DOHH2 (cell line): ENCODE results near the gene ZNF134.

Experiments
- H3F3A ChIP-seq: fragments of 200-600 bp; sonication (generic), shearing (Covaris generic); 2 replicates; pipeline ENCODE4 v1.6.0; 2016; ENCODE audit warnings: antibody characterized with exemption, mild to moderate bottlenecking; ENCODE audit not compliant: control insufficient read depth, insufficient read depth
- H3K27ac ChIP-seq: fragments of 200-600 bp; sonication (generic); 2 replicates; pipeline ENCODE4 v1.5.1; 2014; ENCODE audit warnings: low read depth, mild to moderate bottlenecking, low read length, moderate library complexity
- H3K27me3 ChIP-seq: fragments of 200-600 bp; sonication (generic); 2 replicates; pipeline ENCODE4 v1.6.1; 2014; ENCODE audit warnings: mild to moderate bottlenecking, low read length, mixed read lengths; ENCODE audit not compliant: control insufficient read depth
- H3K36me3 ChIP-seq: fragments of 200-600 bp; sonication (generic); 2 replicates; pipeline ENCODE4 v1.6.1; 2014; ENCODE audit warnings: mild to moderate bottlenecking, low read length, moderate library complexity, mixed read lengths; ENCODE audit not compliant: control insufficient read depth
- H3K4me1 ChIP-seq: fragments of 200-600 bp; sonication (generic); 2 replicates; pipeline ENCODE4 v1.6.1; 2014; ENCODE audit warnings: mild to moderate bottlenecking, low read length, mixed read lengths; ENCODE audit not compliant: control insufficient read depth
- H3K4me2 ChIP-seq: fragments of 200-600 bp; sonication (generic); 2 replicates; pipeline ENCODE4 v1.6.0; 2014; ENCODE audit warnings: mild to moderate bottlenecking, low read length, moderate library complexity
- H3K4me3 ChIP-seq: fragments of 200-600 bp; sonication (generic); 2 replicates; pipeline ENCODE4 v1.5.1; 2014; ENCODE audit warnings: mild to moderate bottlenecking, low read length, mixed read lengths
- H3K79me2 ChIP-seq: fragments of 200-600 bp; sonication (generic); 2 replicates; pipeline ENCODE4 v1.6.1; 2014; ENCODE audit warnings: mild to moderate bottlenecking, low read length, mixed read lengths; ENCODE audit not compliant: control insufficient read depth
- H3K9me2 ChIP-seq: fragments of 200-600 bp; sonication (generic); replicated peaks from 2 replicates; pipeline ENCODE4 v1.6.1; 2014; ENCODE audit warnings: mild to moderate bottlenecking, low read length, mixed read lengths; ENCODE audit not compliant: control insufficient read depth
- H3K9me3 ChIP-seq: fragments of 200-600 bp; sonication (generic); 2 replicates; pipeline ENCODE4 v1.6.1; 2014; ENCODE audit warnings: antibody characterized with exemption, low read length, mixed read lengths; ENCODE audit not compliant: control insufficient read depth, insufficient read depth
- H4K20me1 ChIP-seq: fragments of 200-600 bp; sonication (generic); 2 replicates; pipeline ENCODE4 v1.6.0; 2014; ENCODE audit warnings: low read depth, mild to moderate bottlenecking, antibody characterized with exemption, low read length, moderate library complexity; ENCODE audit not compliant: control insufficient read depth, insufficient read depth
- EZH2phosphoT487 ChIP-seq: fragments of 200-600 bp; sonication (generic); IDR thresholded peaks from 2 replicates; pipeline ENCODE4 v1.6.1; 2017; ENCODE audit warnings: borderline replicate concordance, mild to moderate bottlenecking, antibody characterized with exemption, low read length, moderate library complexity, mixed read lengths
- TF ChIP-seq, protein P1 (sequence below): fragments of 200-600 bp; sonication (generic); IDR thresholded peaks from one replicate; pipeline ENCODE4 v1.5.1; 2014; ENCODE audit warnings: antibody characterized with exemption, mild to moderate bottlenecking, low read depth, low read length; ENCODE audit not compliant: poor library complexity, severe bottlenecking

Gene ZNF134

DNA sequence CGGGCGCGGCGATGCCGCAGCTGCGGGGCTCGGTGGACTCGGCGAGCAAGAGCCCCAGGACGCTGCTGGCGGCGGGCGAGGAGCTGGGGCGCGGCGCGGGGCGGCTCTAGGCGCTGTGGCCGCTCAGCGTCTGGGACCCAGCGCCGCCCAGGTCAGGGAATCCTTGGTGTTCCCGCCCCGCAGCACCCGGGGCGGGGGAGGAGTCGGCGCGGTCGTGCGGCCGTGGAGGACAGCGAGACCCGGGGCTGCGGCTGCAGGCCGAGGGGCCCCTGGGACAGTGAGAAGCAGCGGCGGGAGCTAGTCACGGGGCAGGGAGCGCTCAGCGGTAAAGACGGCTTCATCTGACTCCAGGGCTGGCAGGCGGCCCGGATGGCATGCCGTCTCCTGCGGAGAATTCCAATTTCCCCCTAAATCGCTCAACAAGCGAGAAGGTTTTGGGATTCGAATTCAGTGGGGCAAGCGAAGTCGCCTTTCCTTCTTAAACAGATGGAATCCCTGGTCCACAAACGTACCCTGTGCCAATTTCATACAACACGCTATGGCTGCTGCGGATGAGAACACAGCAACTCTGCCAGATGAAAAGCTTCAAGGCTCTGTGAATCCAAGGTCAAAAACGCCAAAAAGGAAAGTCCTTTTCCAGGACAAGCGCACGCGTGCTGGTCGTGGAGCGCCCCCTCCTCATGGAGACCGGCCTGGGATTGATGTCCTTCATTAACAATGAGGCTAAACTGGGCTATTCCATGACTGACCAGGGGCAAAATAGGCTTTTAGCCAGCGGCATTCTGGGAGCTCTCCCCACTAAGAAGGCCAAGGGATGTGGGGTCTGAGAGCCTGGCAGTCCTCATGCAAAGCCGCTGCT lies 50.5 kb downstream of the ZNF134 start:
- TF ChIP-seq, protein P1, sequence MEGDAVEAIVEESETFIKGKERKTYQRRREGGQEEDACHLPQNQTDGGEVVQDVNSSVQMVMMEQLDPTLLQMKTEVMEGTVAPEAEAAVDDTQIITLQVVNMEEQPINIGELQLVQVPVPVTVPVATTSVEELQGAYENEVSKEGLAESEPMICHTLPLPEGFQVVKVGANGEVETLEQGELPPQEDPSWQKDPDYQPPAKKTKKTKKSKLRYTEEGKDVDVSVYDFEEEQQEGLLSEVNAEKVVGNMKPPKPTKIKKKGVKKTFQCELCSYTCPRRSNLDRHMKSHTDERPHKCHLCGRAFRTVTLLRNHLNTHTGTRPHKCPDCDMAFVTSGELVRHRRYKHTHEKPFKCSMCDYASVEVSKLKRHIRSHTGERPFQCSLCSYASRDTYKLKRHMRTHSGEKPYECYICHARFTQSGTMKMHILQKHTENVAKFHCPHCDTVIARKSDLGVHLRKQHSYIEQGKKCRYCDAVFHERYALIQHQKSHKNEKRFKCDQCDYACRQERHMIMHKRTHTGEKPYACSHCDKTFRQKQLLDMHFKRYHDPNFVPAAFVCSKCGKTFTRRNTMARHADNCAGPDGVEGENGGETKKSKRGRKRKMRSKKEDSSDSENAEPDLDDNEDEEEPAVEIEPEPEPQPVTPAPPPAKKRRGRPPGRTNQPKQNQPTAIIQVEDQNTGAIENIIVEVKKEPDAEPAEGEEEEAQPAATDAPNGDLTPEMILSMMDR: no peak
- TF ChIP-seq EZH2phosphoT487: no peak
- no peaks in the 10 kb centered on the region for H3K9me2 ChIP-seq
- H3K9me3 ChIP-seq: peaks cover 18% of the 10 kb centered on the region; the same call in 1 of the 2 replicates
- no peak overlapping the region for H3K4me3 ChIP-seq
- no peaks in the 10 kb centered on the region for H3K4me1 ChIP-seq
- H3K27ac ChIP-seq: no peak overlapping the region
- no peaks in the 10 kb centered on the region for H4K20me1 ChIP-seq
- no peaks in the 10 kb centered on the region for H3K79me2 ChIP-seq
- no peaks in the 10 kb centered on the region for H3F3A ChIP-seq
- H3K4me2 ChIP-seq: no peak overlapping the region
- no peaks in the 10 kb centered on the region for H3K36me3 ChIP-seq
- no peaks in the 10 kb centered on the region for H3K27me3 ChIP-seq

DNA sequence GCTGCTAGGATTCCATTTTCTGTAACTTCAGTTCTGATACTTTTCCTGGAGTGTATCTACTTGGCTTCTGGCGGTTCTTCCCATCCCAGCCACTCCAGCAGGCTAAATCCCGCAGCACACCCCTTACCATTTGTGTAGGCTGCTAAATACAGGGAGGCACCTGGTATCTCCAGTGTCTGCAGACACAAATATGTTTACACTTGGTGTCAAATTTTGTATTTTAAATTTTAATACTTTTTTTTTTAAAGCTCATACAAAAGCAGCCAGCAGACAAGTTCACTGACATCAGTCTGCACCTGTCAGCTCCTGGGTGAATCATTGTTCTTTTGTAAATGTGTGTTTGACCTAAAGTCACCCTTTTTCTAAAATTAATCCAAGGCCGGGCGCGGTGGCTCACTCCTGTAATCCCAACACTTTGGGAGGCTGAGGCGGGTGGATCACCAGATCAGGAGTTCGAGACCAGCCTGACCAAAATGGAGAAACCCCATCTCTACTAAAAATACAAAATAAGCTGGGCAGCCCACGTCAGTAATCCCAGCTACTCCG lies 51.3 kb downstream of the ZNF134 start:
- no peaks in the 10 kb centered on the region for H3K79me2 ChIP-seq
- H3F3A ChIP-seq: no peaks in the 10 kb centered on the region
- no peak overlapping the region for H3K4me3 ChIP-seq
- TF ChIP-seq, protein P1: no peak
- TF ChIP-seq EZH2phosphoT487: no peak
- H3K27ac ChIP-seq: no peak overlapping the region
- no peaks in the 10 kb centered on the region for H3K27me3 ChIP-seq
- H3K9me3 ChIP-seq: peaks cover 18% of the 10 kb centered on the region; the same call in 1 of the 2 replicates
- H3K36me3 ChIP-seq: no peaks in the 10 kb centered on the region
- no peaks in the 10 kb centered on the region for H4K20me1 ChIP-seq
- no peaks in the 10 kb centered on the region for H3K9me2 ChIP-seq
- no peaks in the 10 kb centered on the region for H3K4me1 ChIP-seq
- no peak overlapping the region for H3K4me2 ChIP-seq

DNA sequence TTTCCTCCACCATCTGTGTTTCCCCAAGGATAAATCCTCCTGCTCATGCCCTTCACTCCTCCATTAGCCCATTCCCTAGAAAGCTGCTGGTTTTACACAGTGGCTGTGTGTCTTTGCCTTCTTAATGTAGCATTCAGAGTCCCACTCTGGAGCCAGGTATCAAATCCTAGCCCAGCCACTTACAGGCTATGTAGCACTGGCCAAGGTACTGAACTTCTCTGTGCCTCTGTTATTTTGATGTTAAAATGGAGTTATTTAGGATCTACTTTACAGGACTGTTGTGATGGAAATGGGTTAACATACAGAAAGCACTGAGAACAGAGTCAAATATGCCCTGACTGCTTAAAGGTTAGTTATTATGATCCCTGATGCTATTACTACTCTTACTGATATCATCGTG lies 53.2 kb downstream of the ZNF134 start:
- no peaks in the 10 kb centered on the region for H4K20me1 ChIP-seq
- H3K4me3 ChIP-seq: no peak overlapping the region
- TF ChIP-seq, protein P1: no peak
- no peak for TF ChIP-seq EZH2phosphoT487
- H3F3A ChIP-seq: no peaks in the 10 kb centered on the region
- H3K9me2 ChIP-seq: no peaks in the 10 kb centered on the region
- H3K27ac ChIP-seq: no peak overlapping the region
- H3K27me3 ChIP-seq: no peaks in the 10 kb centered on the region
- H3K79me2 ChIP-seq: no peaks in the 10 kb centered on the region
- H3K4me2 ChIP-seq: no peak overlapping the region
- no peaks in the 10 kb centered on the region for H3K36me3 ChIP-seq
- peaks cover 18% of the 10 kb centered on the region; the same call in 1 of the 2 replicates for H3K9me3 ChIP-seq
- H3K4me1 ChIP-seq: no peaks in the 10 kb centered on the region
